A549 (cell line): ENCODE measurements around the gene C14orf132.

Experiments used
- BHLHE40 ChIP-seq: IDR thresholded peaks from 2 replicates; pipeline ENCODE4 v1.6.1; 2012; ENCODE audit warnings: low read depth, low read length, inconsistent platforms
- CEBPB ChIP-seq, 2 experiments: fragments of >200 bp in 1 of 2; sonication (Bioruptor Twin) in 1 of 2; formaldehyde crosslinking in 1 of 2; IDR thresholded peaks; 2 replicates each; pipeline ENCODE4 v1.6.1; 2012 to 2016
- CTCF ChIP-seq: fragments of >200 bp; sonication (Bioruptor Twin); formaldehyde crosslinking; IDR thresholded peaks from 3 replicates; pipeline ENCODE4 v1.5.1; 2016
- EHMT2 ChIP-seq: fragments of 200-600 bp; sonication (generic); IDR thresholded peaks from 2 replicates; pipeline ENCODE4 v1.6.1; 2016; ENCODE audit warnings: antibody characterized with exemption, low read depth, mild to moderate bottlenecking, moderate library complexity
- JUN ChIP-seq, 2 experiments: fragments of >200 bp; sonication (Bioruptor Twin); formaldehyde crosslinking; IDR thresholded peaks; 2 replicates in 1 of 2; 3 replicates in 1 of 2; pipeline ENCODE4 v1.6.1; 2016 to 2017
- MAX ChIP-seq: IDR thresholded peaks from 2 replicates; pipeline ENCODE4 v1.6.1; 2012
- RAD21 ChIP-seq, 2 experiments: fragments of >200 bp in 1 of 2; sonication (Bioruptor Twin) in 1 of 2; formaldehyde crosslinking in 1 of 2; IDR thresholded peaks in 1 of 2; conservative IDR thresholded peaks in 1 of 2; 2 replicates in 1 of 2; 3 replicates in 1 of 2; pipeline ENCODE4 v1.6.1; 2012 to 2018; ENCODE audit warnings: inconsistent platforms in 1 of 2
- REST ChIP-seq: fragments of 200-600 bp; sonication (generic); IDR thresholded peaks from 2 replicates; pipeline ENCODE4 v1.6.1; 2016; ENCODE audit warnings: antibody characterized with exemption, mild to moderate bottlenecking, moderate library complexity
- SREBF2 ChIP-seq: fragments of 450-650 bp; IDR thresholded peaks from 2 replicates; pipeline ENCODE4 v1.6.1; 2014; ENCODE audit warnings: mild to moderate bottlenecking, moderate library complexity
- TP53 ChIP-seq: fragments of 250-450 bp; sonication (Bioruptor Pico); IDR thresholded peaks from 2 replicates; pipeline ENCODE4 v1.5.0; 2021; ENCODE audit warnings: mild to moderate bottlenecking, moderate library complexity

- no peak for TF ChIP-seq BHLHE40
- TF ChIP-seq CTCF: no peak
- no peak for TF ChIP-seq TP53 (CRISPR knock-in tag)
- no peak for TF ChIP-seq CEBPB (IDR thresholded peaks at IDR 0.05)
- TF ChIP-seq JUN (IDR thresholded peaks at IDR 0.05): no peak
- no peak for TF ChIP-seq SREBF2
- no peak for TF ChIP-seq REST
- no peak for TF ChIP-seq RAD21 (conservative IDR thresholded peaks at IDR 0.05 in 1 of 2, IDR thresholded peaks at IDR 0.05 in 1 of 2)
- TF ChIP-seq MAX: no peak
- no peak for TF ChIP-seq EHMT2
Observed at GRCh38 chr14:96103075-96103474, 63.9 kb downstream of the C14orf132 start.
